ENCODE data around the gene MYL10. TPM values are rescaled to one million over a fixed set of nuclear protein-coding genes. Genes with fewer than 3 reads are reported as not detected.

MYL10 gene
- polyA plus RNA-seq, 2 donors: not detected

GRCh38 chr7:101572156-101572555 lies 56.9 kb downstream of the MYL10 start:
- 94 to 95% methylated on average over 2 of the region's 2 CpGs for WGBS, 2 donors
- Histone ChIP-seq H3K4me1 (ENCODE audit: control insufficient read depth in 2 of 2, insufficient read depth in 2 of 2, low read length in 1 of 2) (no peaks in the 10 kb centered on the region), H3K9me3 (ENCODE audit: control insufficient read depth in 2 of 2, insufficient read depth in 1 of 2, low read depth in 1 of 2, low read length in 1 of 2) (peaks cover 2 to 5% of the 10 kb centered on the region in 2 donors), H3K27ac (ENCODE audit: low read depth in 2 of 2, low read length in 1 of 2) (no peak overlapping the region), H3K4me3 (ENCODE audit: low read depth in 1 of 2, low read length in 2 of 2) (no peak overlapping the region), H3K36me3 (ENCODE audit: control insufficient read depth in 2 of 2, insufficient read depth in 2 of 2, low read length in 1 of 2) (no peaks in the 10 kb centered on the region), H3K27me3 (ENCODE audit: control insufficient read depth in 1 of 2, insufficient read depth in 2 of 2, low read length in 2 of 2) (peaks cover 0 to 2% of the 10 kb centered on the region in 2 donors)

DNA sequence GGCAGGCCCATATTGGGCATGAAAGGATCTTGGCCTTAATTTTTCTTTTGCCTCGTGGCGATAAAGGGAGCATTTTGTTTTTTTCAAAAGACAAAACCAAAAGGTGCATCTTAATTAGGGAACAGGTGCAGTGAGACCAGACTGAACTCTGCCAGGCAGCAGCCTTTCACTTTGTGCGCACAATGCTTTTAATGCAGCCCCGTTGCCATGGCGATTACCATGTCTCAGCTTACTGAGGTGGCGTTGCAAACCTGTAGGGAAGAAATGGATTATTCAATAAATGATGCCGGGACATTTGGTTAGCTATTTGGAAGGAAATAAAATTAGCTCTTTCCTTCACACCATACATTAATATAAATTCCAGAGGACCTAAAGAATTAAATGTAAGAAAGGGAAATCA lies 61.9 kb downstream of the MYL10 start:
- Histone ChIP-seq H3K4me1 (ENCODE audit: control insufficient read depth in 2 of 2, insufficient read depth in 2 of 2, low read length in 1 of 2) (peaks cover 3 to 4% of the 10 kb centered on the region in 2 donors), H3K27ac (ENCODE audit: low read depth in 2 of 2, low read length in 1 of 2) (no peak overlapping the region), H3K27me3 (ENCODE audit: control insufficient read depth in 1 of 2, insufficient read depth in 2 of 2, low read length in 2 of 2) (no peaks in the 10 kb centered on the region), H3K4me3 (ENCODE audit: low read depth in 1 of 2, low read length in 2 of 2) (no peak overlapping the region), H3K36me3 (ENCODE audit: control insufficient read depth in 2 of 2, insufficient read depth in 2 of 2, low read length in 1 of 2) (no peaks in the 10 kb centered on the region), H3K9me3 (ENCODE audit: control insufficient read depth in 2 of 2, insufficient read depth in 1 of 2, low read depth in 1 of 2, low read length in 1 of 2) (no peaks in the 10 kb centered on the region)
- 88 to 91% methylated on average over 7 of the region's 7 CpGs for WGBS, 2 donors

GRCh38 chr7:101565601-101566209 lies 63.4 kb downstream of the MYL10 start:
- Histone ChIP-seq H3K36me3 (ENCODE audit: control insufficient read depth in 2 of 2, insufficient read depth in 2 of 2, low read length in 1 of 2) (no peaks in the 10 kb centered on the region), H3K9me3 (ENCODE audit: control insufficient read depth in 2 of 2, insufficient read depth in 1 of 2, low read depth in 1 of 2, low read length in 1 of 2) (no peaks in the 10 kb centered on the region), H3K27me3 (ENCODE audit: control insufficient read depth in 1 of 2, insufficient read depth in 2 of 2, low read length in 2 of 2) (no peaks in the 10 kb centered on the region), H3K4me1 (ENCODE audit: control insufficient read depth in 2 of 2, insufficient read depth in 2 of 2, low read length in 1 of 2) (peaks cover 3 to 4% of the 10 kb centered on the region in 2 donors), H3K27ac (ENCODE audit: low read depth in 2 of 2, low read length in 1 of 2) (no peak overlapping the region), H3K4me3 (ENCODE audit: low read depth in 1 of 2, low read length in 2 of 2) (no peak overlapping the region)
- 88 to 91% methylated on average over 8 of the region's 8 CpGs for whole genome bisulfite sequencing, 2 donors

- Histone ChIP-seq H3K27me3 (ENCODE audit: control insufficient read depth in 1 of 2, insufficient read depth in 2 of 2, low read length in 2 of 2) (no peaks in the 10 kb centered on the region), H3K4me3 (ENCODE audit: low read depth in 1 of 2, low read length in 2 of 2) (no peak overlapping the region), H3K9me3 (ENCODE audit: control insufficient read depth in 2 of 2, insufficient read depth in 1 of 2, low read depth in 1 of 2, low read length in 1 of 2) (no peaks in the 10 kb centered on the region), H3K36me3 (ENCODE audit: control insufficient read depth in 2 of 2, insufficient read depth in 2 of 2, low read length in 1 of 2) (no peaks in the 10 kb centered on the region), H3K4me1 (ENCODE audit: control insufficient read depth in 2 of 2, insufficient read depth in 2 of 2, low read length in 1 of 2) (peaks cover 3 to 4% of the 10 kb centered on the region in 2 donors), H3K27ac (ENCODE audit: low read depth in 2 of 2, low read length in 1 of 2) (no peak overlapping the region)
- 30 to 37% methylated on average over 16 of the region's 16 CpGs for WGBS, 2 donors
Observed at GRCh38 chr7:101564778-101565211, 64.3 kb downstream of the MYL10 start.

DNA sequence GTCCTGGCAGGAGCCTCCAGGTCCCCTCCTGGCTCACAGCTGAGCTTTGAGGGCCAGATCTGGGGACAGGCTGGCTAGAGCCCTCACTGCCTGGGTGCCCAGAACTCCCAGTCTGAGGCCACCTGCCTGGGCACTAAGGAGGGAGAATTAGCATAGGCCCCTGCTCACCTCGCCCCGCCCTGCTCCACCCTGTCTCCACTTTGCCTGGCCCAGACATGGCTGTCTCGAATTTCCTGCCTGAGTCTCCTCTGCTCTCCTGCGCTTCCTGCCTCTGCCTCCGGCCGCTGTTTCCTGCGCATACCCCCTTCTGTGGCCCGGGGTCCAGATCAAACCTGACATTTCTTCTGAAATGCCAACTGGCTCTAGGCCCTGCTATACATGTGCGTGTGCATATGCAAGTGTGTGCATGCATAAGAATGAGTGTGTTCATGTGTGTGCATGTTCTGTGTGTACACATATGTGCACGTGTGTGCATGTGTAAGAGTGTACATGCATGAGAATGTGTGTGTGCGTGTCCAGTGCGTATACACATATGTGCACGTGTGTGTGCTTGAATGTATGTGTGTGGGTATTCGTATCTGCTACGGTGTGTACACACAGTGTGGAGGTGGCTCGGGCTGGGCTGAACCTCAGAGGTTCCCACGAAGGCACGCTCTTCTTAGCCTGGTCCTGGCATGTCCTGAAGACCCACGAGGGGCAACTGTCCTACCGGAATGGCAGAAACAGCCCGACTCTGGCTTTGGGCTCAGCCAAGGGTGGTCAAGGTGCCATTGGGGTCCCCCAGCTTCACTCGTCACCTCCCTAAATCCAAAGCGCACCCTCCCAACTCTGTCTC lies 64.9 kb downstream of the MYL10 start:
- Histone ChIP-seq H3K36me3 (ENCODE audit: control insufficient read depth in 2 of 2, insufficient read depth in 2 of 2, low read length in 1 of 2) (no peaks in the 10 kb centered on the region), H3K9me3 (ENCODE audit: control insufficient read depth in 2 of 2, insufficient read depth in 1 of 2, low read depth in 1 of 2, low read length in 1 of 2) (no peaks in the 10 kb centered on the region), H3K27me3 (ENCODE audit: control insufficient read depth in 1 of 2, insufficient read depth in 2 of 2, low read length in 2 of 2) (no peaks in the 10 kb centered on the region), H3K4me3 (ENCODE audit: low read depth in 1 of 2, low read length in 2 of 2) (no peak overlapping the region), H3K27ac (ENCODE audit: low read depth in 2 of 2, low read length in 1 of 2) (no peak overlapping the region), H3K4me1 (ENCODE audit: control insufficient read depth in 2 of 2, insufficient read depth in 2 of 2, low read length in 1 of 2) (peaks cover 3 to 4% of the 10 kb centered on the region in 2 donors)
- WGBS, 2 donors: 67 to 70% methylated on average over 23 of the region's 23 CpGs

Other genes starting within 250 kb of the MYL10 start
- gene CUX1, start 188.3 kb upstream of the MYL10 start, polyA plus RNA-seq: 10 to 100 TPM; 19.6 to 21.7 TPM